Astrocyte of the cerebellum (primary cell): ENCODE data around the gene RUNX2.
"Not testable (repeated sequence)": the region's sequence is repeated elsewhere in the genome, so short reads cannot be mapped to it uniquely, and the experiment has no call there.

Experiments
- DNase-seq: peaks from one replicate; pipeline ENCODE4 v3.0.0-alpha.2; 2011; ENCODE audit warnings: low read depth
- H3K4me3 ChIP-seq: 2 replicates; pipeline ENCODE4 v1.5.1; 2011; ENCODE audit warnings: mild to moderate bottlenecking, low read depth, low read length, moderate library complexity
- CTCF ChIP-seq: IDR thresholded peaks from 2 replicates; pipeline ENCODE4 v1.5.1; 2012; ENCODE audit warnings: low read length, low read depth, moderate library complexity, mild to moderate bottlenecking; ENCODE audit errors: missing control alignments
- in situ Hi-C: cut with HindIII; loops from 2 replicates; pipeline ENCODE4 v1.10.0; 2017; ENCODE audit warnings: low sequenced_read_pairs

Gene RUNX2

GRCh38 chr6:45458672-45459071 is 130.5 kb downstream of the RUNX2 start:
- H3K4me3 ChIP-seq: no peak overlapping the region
- in situ Hi-C loops: no loop called here
- no peak for TF ChIP-seq CTCF
- DNase-seq: no peak

- TF ChIP-seq CTCF: no peak
- no peak for DNase-seq
- H3K4me3 ChIP-seq: no peak overlapping the region
- in situ Hi-C loops: no loop called here
These were observed 132.0 kb downstream of the RUNX2 start for GRCh38 chr6:45460166-45460565.

- DNase-seq: no peak
- TF ChIP-seq CTCF: no peak
- in situ Hi-C loops: no loop called here
- no peak overlapping the region for H3K4me3 ChIP-seq
These were observed 133.4 kb downstream of the RUNX2 start for GRCh38 chr6:45461486-45461885.

- H3K4me3 ChIP-seq: no peak overlapping the region
- no peak for DNase-seq
- no peak for TF ChIP-seq CTCF
- in situ Hi-C loops: no loop called here
These were observed 134.3 kb downstream of the RUNX2 start for GRCh38 chr6:45462190-45463134.

GRCh38 chr6:45464685-45465084 is 136.6 kb downstream of the RUNX2 start:
- in situ Hi-C loops: no loop called here
- no peak overlapping the region for H3K4me3 ChIP-seq
- no peak for TF ChIP-seq CTCF
- no peak for DNase-seq

- no peak for TF ChIP-seq CTCF
- H3K4me3 ChIP-seq: no peak overlapping the region
- no peak for DNase-seq
- in situ Hi-C loops: no loop called here
These were observed 138.6 kb downstream of the RUNX2 start for GRCh38 chr6:45466686-45467085.

- in situ Hi-C loops: not testable (repeated sequence)
These were observed 139.3 kb downstream of the RUNX2 start for GRCh38 chr6:45467417-45467816.

More at GRCh38 chr6:45467417-45467816, 139.3 kb downstream of the RUNX2 start:
- not testable (repeated sequence) for H3K4me3 ChIP-seq, DNase-seq
